ENCODE measurements around the gene PLCG1.
A peak's percentile ranks its signal among the peaks of the same experiment; 100 is the strongest.

Gene PLCG1

GRCh38 chr20:41182296-41183212, 45.2 kb downstream of the PLCG1 start:
- no peak for DNase-seq

DNA sequence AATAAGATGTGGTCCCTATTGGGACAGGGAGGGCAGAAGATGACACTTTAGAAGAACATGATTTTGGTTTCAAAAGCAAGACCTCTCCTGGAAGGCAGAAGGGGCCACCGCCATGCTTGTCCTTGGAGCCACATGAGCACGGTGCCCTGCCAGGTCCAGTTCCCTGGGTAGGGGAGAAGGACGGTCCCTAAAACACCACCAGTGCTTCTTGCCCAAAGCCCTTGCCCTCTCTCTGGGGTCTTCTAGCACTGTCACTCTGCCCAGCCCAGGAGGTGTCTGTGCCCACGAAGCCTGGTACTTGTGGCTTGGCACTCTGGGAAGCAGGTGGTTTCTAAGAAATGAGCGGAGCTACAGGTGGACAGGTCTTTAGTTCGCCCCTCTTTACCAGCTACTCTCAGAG, 46.0 kb downstream of the PLCG1 start:
- no peak for DNase-seq

DNA sequence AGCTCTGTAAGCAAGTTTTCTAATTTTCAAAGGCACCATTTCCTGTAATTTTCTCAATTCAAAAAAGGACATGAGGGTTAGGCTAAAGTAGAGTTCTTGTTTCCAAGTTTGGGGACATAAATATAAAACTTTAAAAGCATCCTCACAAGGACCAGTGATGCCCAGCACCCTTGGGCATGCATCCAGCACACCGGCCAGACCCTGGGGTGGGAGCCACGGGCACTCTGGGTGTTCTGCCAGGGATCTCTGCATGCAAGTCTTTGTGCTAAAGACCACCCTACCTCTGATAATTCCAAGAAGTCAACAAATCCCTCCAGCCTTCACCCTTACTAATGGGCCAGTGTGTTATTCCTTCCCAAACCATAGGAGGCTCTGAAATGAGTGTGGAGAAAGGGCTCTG, 46.5 kb downstream of the PLCG1 start:
- no peak for DNase-seq

DNA sequence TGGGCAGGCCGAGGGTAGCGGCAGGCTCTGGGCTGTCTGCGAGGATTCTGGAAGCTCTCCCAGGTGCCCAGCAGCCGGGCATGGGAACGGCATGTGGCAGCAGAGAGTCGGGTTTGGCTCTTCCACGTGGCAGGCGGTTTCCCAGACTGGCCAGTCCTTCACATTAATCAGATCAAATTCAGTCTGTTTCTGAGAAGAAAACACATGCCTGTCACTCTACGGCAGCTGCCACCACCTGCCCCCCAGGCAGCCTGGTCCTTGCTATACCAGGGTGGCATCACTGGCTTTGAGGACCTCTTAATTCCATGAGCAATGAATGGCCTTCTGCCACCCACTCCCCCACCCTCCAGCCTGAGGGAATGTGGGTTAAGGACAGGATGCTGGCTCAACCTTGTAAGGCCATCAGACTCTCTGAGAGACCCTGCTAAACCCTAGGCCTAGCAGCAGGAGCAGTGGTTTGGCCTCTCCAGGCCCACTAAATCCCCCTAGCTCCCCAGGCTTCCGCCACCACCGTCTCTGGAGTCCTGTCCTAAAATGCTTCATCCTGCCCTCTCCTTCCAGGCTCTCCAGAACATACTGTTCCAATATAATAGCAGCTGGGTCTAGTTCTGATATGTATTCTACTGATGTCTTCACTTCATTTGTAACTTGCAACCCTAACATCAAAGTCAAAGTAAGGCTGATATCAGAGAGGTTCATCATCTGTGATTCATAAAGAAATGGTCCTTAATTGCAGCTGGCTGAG, 47.8 kb downstream of the PLCG1 start:
- no peak for DNase-seq

DNA sequence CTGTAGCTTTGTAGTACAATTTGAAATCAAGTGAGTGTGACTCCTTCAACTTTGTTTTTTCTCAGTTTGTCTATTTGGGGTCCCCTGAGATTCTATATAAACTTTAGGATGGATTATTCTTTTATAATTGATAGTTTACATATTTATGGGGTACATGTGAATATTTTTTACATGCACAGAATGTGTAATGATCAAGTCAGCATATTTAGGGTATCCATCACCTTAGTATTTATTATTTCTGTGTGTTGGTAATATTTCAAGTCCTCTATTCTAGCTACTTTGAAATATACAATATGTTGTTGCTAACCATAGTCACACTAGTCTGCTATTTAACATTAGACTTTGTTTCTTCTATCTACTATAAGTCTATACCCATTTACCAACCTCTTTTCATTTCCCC, 50.3 kb downstream of the PLCG1 start:
- DNase-seq = no peak

DNA sequence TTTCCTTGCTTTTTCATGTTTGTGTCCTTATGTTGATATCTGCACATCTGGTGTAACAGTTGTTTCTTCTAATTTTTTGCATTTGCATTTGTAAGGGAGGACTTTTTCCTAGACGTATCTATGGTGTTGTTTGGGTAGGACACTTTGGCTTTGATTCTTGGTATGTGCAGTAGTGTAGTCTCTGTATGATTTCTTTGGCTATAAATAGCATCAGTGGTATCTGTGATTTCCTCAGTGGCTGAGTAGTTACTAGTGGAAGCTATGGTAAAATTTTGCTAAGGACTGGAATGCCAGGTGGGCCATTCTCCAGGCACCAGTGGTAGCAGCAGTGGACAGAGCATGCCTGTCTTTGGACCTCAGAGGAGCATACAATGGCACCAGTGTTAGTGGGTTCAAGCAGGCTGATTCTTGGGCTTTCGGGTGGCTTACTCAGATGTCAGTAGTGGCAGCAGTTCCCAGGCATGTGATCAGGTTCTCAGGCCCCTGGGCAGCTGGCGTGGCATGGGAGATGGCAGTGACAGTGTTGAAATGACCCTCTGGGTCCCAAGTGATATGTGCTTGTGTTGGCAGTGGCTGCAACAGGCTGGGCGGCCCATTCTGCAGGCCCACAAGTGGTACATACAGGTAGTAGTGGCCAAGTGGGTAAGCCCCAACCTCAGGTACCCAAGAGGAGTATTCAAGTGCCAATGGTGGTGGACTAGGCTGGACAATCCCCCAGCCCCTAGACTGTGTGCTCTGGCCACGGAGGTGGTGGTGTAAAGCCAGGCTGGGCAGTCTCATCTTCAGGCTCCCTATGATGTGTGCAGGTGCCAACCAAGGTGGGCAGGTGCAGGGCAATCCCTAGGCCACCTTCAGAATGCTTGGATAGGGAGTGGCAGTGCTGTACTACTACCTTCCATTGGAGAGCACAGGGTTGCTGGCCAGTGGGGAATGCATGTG, 54.5 kb downstream of the PLCG1 start:
- no peak for DNase-seq

- DNase-seq = no peak
These were observed 55.2 kb downstream of the PLCG1 start for GRCh38 chr20:41192575-41192974.

DNA sequence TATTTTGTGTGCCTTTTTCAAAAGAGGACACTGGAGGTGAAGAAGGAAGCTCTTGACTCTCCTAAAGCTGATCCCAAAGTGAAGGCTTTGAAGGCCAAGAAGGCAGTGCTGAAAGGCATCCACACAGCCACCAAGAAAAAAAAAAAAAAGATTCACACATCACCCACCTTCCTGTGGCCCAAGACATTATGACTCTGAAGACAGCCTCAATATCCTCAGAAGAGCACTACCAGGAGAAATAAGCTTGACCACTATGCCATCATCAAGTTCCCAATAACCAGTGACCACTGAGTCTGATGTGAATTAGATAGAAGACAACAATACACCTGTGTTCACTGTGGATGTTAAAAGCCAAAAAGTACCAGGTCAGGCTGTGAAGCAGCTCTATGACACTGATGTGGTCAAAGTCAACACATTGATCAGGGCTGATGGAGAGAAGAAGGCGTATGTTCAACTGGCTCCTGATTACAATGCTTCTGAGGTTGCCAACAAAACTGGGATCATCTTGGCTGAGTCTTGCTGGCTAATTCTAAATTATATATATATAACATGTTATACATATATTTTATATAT, 59.4 kb downstream of the PLCG1 start:
- DNase-seq = peak; percentile 50

DNA sequence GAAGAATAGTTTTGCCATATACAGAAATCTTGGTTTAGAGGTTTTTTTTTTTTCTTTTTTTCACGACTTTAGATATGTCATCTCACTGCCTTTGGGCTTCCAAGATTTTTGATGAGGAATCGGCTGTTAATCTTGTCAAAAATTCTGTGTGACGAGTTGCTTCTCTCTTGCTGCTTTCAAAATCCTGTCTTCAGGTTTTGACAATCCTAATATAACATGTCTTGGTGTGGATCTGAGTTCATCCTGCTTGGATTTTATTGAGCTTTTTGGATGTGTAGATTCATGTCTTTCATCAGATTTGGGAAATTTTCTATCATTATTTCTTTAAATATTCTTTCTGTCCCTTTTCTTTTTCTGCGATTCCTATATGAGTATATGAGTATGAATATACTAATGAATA, 61.1 kb downstream of the PLCG1 start:
- peak; percentile 36 for DNase-seq

DNA sequence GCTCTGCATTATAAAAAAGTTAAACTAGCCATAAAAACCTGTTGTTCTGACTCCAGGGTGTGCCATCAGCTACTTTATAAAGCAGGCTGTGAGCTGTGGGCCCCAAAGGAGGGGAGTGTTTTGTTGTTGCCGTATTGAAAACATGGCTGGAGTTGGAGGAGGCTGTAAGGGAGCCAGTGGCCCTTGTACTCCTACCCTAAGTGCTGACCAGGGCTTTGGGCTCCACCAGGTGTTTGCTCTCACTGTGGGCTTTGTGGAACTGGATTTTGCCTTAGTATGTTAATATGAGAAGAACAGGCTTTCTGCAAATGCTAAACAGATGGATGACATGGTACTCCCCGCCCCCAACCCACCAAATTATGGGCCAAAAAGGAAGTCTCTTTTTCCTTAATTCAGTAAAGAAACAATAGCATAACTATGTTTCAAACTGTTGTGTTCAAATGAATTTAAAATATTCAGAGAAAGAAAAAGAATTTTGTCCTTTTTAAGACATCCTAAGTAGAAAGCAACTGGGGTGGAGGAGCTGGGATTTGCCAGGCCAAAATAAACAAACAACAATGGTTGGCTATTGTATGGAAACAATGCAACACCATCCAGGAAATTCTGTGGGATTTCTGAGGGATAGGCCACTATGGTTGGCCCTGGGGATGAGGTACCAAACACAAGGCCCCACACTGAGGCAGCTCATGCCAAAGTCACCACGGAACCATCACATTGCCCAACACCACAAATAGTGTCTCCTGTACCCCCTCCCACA, 63.3 kb downstream of the PLCG1 start:
- no peak for DNase-seq

DNA sequence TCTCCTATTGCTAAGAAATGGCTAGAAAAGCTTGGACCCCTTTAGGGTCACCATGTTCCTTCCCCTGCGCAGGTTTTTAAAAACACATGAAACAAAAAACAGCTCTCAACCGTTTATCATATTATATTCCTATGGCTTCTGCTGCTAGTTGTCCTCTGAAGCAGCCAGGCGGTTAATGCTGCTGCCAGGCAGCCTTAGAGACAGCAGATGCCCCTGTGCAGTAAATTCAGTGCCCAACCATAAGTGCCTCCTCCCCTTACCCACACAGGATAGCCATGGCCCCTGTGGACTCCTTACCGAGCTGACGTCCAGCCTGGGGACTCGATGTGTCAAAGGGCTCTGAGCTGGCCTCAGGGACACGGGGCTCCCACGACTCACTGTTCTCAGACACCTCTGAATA, 64.4 kb downstream of the PLCG1 start:
- DNase-seq = no peak

DNA sequence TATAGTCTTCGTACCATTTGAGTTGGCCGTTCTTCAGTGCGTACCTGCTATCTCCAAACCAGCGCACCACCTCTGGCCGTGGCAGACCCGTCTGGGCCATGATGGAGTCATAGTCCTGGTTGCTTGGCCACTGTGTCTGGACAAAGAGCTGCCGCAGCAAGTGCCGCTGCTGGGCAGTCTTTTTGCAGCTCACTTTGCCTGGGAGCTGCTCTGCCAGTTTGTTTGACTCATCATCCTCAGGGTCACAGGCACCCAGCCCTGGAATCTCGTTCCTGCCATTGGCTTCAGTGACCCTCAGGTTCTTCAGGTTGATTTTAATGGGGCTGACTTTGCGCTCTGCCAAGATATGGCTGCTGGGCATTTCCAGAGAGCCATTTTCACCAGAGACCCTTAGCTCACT, 65.1 kb downstream of the PLCG1 start:
- no peak for DNase-seq

- DNase-seq = no peak
These were observed 66.3 kb downstream of the PLCG1 start for GRCh38 chr20:41203660-41204059.

DNA sequence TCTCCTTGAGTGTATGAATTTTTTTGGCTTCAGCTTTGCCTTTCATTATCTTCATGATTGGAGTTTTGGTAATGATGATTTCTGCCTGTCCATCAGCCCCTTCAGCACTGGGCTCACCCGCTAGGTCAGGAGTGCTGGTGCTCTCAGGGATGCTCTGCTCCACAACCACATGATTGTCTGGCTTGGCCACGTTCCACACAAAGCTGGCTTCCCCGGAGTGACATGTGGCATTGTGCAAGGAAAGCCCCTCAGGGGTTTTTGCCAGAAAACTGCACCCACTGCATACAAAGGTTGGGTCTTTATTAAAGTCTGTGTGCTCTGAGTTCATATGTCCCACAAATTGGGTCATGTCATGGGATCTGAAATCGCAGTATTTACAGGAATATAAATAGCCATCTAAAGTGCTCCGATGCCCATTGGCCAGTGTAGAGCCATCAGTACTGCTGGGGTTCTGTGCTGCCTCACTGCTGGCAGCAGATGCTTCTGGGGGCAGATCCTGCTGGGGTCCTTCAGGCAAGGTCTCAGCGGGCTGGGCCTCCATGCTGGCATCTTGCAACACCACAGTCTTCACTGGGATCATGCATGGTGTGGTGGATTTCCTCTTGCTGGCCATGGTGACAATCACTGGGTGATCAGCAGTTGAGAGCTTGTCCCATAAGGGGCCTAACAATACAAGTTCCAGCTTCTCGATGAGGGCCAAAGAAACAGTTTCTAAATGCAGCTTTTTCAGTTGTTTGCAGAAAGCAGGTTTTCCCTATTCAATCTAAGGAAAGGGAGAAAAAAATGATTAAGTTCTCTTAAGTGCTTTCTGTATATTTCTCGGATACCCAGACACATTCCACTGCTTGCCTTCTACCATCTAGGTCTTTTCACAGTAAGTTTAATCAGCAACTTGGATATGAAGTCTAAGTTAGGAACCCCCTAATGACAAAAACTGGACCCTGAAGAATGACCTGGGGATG, 67.2 kb downstream of the PLCG1 start:
- DNase-seq = no peak

GRCh38 chr20:41205313-41205712, 68.0 kb downstream of the PLCG1 start:
- DNase-seq = no peak

GRCh38 chr20:41213150-41213820, 75.9 kb downstream of the PLCG1 start:
- no peak for DNase-seq

GRCh38 chr20:41214202-41214601, 76.9 kb downstream of the PLCG1 start:
- no peak for DNase-seq

DNA sequence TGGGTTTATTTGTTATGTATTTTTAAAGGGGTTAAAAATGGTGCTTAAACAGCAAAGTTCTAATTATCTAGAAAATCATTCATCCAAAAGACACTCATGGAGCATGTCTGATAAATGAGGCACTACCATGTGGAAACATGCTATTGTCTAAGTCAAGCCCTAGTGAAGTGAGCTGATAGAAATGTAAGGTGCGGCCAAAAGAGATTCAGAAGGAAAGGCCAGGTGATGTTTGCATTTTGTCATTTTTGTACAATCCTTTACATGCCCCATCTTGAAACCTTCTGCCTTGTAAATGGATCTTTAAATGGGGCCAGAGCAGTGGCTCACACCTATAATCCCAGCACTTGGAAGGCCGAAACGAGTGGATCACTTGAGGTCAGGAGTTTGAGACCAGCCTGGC, 77.3 kb downstream of the PLCG1 start:
- no peak for DNase-seq

DNA sequence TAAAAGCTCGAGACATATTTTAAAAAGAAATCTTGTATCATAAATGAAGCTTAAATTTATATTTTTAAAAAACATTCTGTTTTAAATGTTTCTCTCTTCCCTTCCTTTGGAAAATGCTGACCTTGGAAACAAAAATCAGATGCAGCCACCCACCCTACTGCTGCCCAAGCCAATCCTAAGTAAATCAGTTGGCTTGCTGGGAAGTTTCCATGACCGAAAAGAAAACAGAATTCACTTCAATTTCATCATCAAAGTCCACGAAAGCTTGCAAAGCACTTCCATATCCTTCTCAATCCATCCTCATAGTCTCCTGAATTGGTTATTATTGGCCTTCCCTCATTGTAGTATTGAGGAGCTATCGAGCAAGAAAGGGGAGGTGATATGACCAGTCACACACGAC, 80.1 kb downstream of the PLCG1 start:
- no peak for DNase-seq

DNA sequence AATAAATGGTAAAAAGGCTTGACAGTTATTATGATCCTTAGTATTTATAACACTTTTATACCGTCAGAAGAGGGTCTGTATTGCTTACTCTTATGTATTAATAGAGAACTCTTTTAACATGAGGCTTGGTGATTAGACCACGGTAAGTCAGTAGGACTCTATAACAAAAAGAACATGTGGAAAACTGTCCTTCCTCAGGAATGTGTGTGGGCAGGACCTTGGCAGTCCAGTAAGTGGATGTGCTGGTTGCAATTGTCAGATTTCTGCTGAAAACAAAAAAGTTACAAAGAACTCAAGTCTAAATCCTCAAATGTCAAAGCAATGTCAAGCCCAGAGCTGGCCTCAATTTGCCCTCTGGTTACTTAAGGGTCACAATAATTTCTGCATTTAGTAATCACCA, 81.1 kb downstream of the PLCG1 start:
- DNase-seq = no peak

Measured in eye (tissue), 1 donor.